ENCODE data around the gene NAP1L4. TPM values are rescaled to one million over a fixed set of nuclear protein-coding genes. Genes with fewer than 3 reads are reported as not detected.

The NAP1L4 gene
- total and polyA plus RNA-seq, 7 donors, result 121 to 153 (median 143) TPM

GRCh38 chr11:2901196-2901796, 90.8 kb downstream of the NAP1L4 start:
- 53 to 70% (median 61%) methylated on average over 15 to 16 of the region's 16 CpGs for WGBS, 3 donors
- Histone ChIP-seq H3K4me1 (peaks cover 6% of the 10 kb centered on the region), H3K9me3 (no peaks in the 10 kb centered on the region), H3K27me3 (ENCODE audit: insufficient read depth in 3 of 3, low read length in 2 of 3) (peaks cover 0 to 26% (median 5%) of the 10 kb centered on the region in 3 donors), H3K36me3 (ENCODE audit: insufficient read depth in 1 of 2, low read depth in 1 of 2) (no peaks in the 10 kb centered on the region), H3K27ac (no peak overlapping the region), H3K4me3 (peak overlapping the region; percentile 70)
- TF ChIP-seq CTCF (IDR thresholded peaks at IDR 0.05), result no peak
- intact Hi-C loops (cut with DNase I), result no loop called here
- peak; percentile 3 to 18 (median 6) for ATAC-seq
- DNase-seq, result no peak

- Histone ChIP-seq H3K36me3 (ENCODE audit: insufficient read depth in 1 of 2, low read depth in 1 of 2) (no peaks in the 10 kb centered on the region), H3K4me3 (no peak overlapping the region), H3K4me1 (peaks cover 6% of the 10 kb centered on the region), H3K27me3 (ENCODE audit: insufficient read depth in 3 of 3, low read length in 2 of 3) (peaks cover 0 to 18% (median 5%) of the 10 kb centered on the region in 3 donors), H3K27ac (no peak overlapping the region), H3K9me3 (no peaks in the 10 kb centered on the region)
- intact Hi-C loops (cut with DNase I), result loop anchor here in 1 of 2 donors (10.0 kb wide), 2 partner anchors 474 to 594 kb away; partner anchors contain the start of genes C11orf21 and TSPAN32
- no peak for TF ChIP-seq CTCF (IDR thresholded peaks at IDR 0.05)
- 71 to 75% (median 72%) methylated on average over 13 of the region's 13 CpGs for WGBS, 3 donors
- DNase-seq (no peak), ATAC-seq (no peak)
These were observed 92.9 kb downstream of the NAP1L4 start for GRCh38 chr11:2899080-2899783.

DNA sequence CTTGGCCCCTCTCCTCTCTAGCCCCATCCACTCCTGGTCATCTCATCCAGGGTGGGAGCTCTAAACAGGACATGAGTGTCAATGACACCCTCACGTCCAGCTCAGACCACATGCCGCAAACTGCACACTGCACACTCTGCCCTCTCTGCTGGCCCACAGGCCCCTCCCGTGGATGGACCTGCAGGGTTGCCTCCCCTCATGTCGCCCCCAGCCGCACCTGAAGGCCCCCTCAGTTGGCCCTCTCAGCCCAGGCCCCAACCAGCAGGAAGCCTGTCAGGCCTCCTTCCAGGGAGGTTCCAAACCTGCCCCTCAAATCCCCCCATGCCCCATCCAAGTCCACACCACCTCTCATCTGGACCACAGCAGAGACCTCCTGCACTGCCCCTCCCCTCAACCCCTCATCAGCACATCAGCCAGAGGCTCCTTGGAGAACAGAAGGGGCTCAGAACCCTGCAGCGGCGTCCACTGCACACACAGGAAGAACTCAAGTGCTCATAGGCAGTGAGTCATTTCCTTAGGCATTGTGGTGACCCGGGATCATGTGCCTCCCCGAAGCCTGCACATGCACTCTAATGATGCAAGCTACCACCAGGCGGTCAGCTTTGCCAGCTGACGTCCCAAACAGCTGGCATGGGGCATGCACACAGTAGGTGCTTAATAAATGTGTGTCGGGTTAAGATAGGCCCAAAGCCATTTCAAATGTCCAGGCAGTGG, 93.6 kb downstream of the NAP1L4 start:
- ATAC-seq (peak; percentile 28 to 41 (median 36)), DNase-seq (peak; percentile 51 to 76)
- Histone ChIP-seq H3K36me3 (ENCODE audit: insufficient read depth in 1 of 2, low read depth in 1 of 2) (no peaks in the 10 kb centered on the region), H3K4me1 (peaks cover 6% of the 10 kb centered on the region), H3K27me3 (ENCODE audit: insufficient read depth in 3 of 3, low read length in 2 of 3) (peaks cover 0 to 18% (median 5%) of the 10 kb centered on the region in 3 donors), H3K27ac (no peak overlapping the region), H3K9me3 (no peaks in the 10 kb centered on the region), H3K4me3 (no peak overlapping the region)
- intact Hi-C loops (cut with DNase I), result loop anchor here in 1 of 2 donors (10.0 kb wide), 2 partner anchors 474 to 594 kb away; partner anchors contain the start of genes C11orf21 and TSPAN32
- 63 to 79% (median 70%) methylated on average over 12 of the region's 12 CpGs for WGBS, 3 donors
- no peak for TF ChIP-seq CTCF (IDR thresholded peaks at IDR 0.05)

DNA sequence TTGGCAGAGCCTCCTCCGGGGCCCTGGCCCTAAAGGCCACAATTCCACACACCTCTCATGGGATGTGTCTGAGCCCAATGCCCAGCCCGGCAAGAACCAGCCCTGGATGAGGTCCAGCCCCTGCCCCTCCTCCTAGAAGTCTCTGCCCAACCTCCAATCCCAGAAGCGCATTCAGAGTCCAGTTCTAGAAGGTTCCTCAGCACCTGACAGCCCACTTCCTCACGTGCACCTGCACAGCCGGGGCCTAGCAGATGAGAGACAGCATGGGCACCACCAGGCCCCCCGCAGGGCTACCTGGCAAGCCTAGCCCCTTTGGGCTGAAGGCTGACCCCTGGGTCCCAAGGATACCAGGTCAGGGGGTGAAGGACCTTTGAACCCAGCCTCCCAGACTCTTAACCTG, 95.1 kb downstream of the NAP1L4 start:
- no peak for TF ChIP-seq CTCF (IDR thresholded peaks at IDR 0.05)

More for the DNA sequence above, 95.1 kb downstream of the NAP1L4 start:
- H3K36me3 ChIP-seq (ENCODE audit: insufficient read depth in 1 of 2, low read depth in 1 of 2), result no peaks in the 10 kb centered on the region
- 86 to 96% (median 89%) methylated on average over 6 of the region's 6 CpGs for WGBS, 3 donors
- H3K27me3 ChIP-seq (ENCODE audit: insufficient read depth in 3 of 3, low read length in 2 of 3), result peaks cover 0 to 7% (median 0%) of the 10 kb centered on the region in 3 donors
- H3K9me3 ChIP-seq, result no peaks in the 10 kb centered on the region
- ATAC-seq (no peak), DNase-seq (no peak)
- H3K27ac ChIP-seq, result no peak overlapping the region
- no peak overlapping the region for H3K4me3 ChIP-seq
- no peaks in the 10 kb centered on the region for H3K4me1 ChIP-seq
- intact Hi-C loops (cut with DNase I), result loop anchor here in 1 of 2 donors (10.0 kb wide), 2 partner anchors 472 to 592 kb away; partner anchors contain the start of genes C11orf21 and TSPAN32
